ENCODE measurements around the gene RNF149.

RNF149 gene

DNA sequence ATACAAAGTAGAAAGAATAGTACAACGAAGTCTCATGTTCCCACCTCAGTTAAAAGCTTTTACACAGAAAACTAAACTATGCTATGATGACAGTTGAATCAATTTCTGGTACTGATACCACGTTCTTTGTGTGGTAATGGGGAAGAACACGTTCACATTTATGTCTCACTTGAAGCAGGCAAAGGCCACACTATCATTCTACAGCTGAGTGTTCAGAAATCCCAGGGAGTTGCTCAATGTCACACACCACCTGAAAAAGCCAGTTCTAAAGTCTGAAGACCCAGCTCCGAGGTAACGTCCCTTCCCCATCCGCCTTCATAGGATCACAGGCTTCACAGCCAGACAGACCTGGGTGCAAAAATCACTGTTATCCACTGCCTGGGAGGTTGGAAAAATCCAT lies 8.9 kb downstream of the RNF149 start:
- no peak for DNase-seq

DNA sequence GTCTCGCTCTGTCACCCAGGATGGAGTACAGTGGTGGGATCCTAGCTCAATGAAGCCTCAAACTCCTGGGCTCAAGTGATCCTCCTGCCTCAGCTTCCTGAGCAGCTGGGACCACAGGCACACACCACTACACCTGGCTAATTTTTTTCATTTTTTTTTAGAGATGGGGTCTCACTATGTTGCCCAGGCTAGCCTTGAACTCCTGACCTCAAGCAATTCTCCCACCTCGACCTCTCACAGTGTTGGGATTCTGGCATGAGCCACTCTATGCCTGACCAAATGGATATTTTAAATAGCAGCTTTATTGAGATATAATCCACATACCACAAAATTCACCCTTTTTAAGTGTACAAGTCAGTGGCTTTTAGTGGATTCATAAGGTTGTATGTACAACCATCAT lies 11.1 kb downstream of the RNF149 start:
- DNase-seq, result no peak

- DNase-seq, result no peak
These were observed 12.1 kb downstream of the RNF149 start for GRCh38 chr2:101296371-101296770.

GRCh38 chr2:101295895-101296294 lies 12.6 kb downstream of the RNF149 start:
- DNase-seq, result no peak

GRCh38 chr2:101294861-101295260 lies 13.6 kb downstream of the RNF149 start:
- DNase-seq, result no peak

GRCh38 chr2:101293544-101293943 lies 15.0 kb downstream of the RNF149 start:
- no peak for DNase-seq

DNA sequence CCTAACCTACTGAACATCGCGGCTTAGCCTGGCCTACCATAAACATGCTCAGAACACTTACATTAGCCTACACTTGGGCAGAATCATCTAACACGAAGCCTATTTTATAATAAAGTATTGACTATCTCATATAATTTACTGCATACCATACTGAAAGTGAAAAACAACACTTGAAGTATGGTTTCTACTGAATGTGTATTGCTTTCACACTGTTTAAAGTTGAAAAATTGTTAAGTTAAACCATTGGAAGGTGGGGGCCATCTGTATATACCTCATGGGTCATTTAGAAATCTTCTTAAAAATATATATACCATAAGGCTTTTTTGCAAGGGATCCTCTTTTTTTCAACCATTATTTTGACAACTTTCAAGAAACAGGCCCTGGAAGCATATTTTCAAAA lies 16.5 kb downstream of the RNF149 start:
- no peak for DNase-seq

GRCh38 chr2:101290711-101291110 lies 17.8 kb downstream of the RNF149 start:
- no peak for DNase-seq

GRCh38 chr2:101287303-101287702 lies 21.2 kb downstream of the RNF149 start:
- DNase-seq, result no peak

DNA sequence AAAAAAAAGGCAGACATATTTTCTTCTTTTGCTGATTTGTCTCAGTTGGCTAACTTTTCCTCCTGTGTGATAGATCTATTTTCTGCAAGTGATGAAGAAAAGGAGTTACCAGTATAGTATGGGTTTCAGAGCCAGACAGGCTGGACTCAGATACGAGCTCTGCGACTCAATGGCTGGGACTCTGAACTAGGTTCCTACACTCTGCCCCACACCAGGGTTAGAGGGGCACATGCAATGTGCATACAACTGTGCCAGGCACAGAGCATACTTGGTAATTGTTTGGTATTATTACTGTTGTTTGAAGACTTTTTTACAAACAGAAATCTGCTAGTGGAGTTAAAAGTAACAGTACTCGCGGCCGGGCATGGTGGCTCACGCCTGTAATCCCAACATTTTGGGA lies 21.8 kb downstream of the RNF149 start:
- no peak for DNase-seq

DNA sequence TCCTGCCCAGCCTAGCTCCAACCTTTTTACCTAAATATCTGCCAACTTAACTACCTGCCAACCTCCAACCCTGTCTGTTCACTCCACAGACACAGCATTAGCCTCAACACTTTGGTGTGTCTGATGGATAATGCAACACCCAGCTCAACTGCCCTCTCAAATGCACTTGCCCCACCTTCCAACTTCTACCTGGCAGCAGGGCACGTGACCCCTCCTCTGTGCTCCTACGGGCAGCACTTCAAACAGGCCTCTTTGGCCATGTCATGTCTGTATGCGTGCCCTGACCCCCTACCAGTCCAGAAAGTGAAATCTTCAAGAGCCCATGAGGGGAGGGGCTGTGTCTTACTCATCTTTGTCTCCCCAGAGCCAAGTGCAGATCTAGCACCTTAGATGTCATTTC lies 25.5 kb downstream of the RNF149 start:
- DNase-seq, result no peak

DNA sequence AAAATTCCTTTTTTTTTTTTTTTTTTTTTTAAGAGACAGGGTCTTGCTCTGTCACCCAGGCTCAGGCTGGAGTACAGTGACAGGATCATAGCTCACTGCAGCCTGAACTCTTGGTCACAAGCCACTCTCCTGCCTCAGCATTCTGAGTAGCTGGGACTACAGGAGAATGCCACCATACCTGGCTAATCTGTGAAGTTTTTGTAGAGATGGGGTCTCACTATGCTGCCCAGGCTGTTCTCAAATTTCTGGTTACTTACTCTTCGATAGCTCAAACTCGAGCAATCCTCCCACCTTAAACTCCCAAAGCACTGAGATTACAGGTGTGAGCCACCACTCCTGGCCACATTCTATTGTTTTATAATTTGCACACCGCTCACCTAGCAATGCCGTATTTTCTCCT lies 27.0 kb downstream of the RNF149 start:
- DNase-seq, result no peak

- DNase-seq, result no peak
These were observed 29.6 kb downstream of the RNF149 start for GRCh38 chr2:101278925-101279324.

- DNase-seq, result peak in 12 of 56 donors; percentile 3 to 51 (median 10)
These were observed 31.4 kb downstream of the RNF149 start for GRCh38 chr2:101277111-101277510.

DNA sequence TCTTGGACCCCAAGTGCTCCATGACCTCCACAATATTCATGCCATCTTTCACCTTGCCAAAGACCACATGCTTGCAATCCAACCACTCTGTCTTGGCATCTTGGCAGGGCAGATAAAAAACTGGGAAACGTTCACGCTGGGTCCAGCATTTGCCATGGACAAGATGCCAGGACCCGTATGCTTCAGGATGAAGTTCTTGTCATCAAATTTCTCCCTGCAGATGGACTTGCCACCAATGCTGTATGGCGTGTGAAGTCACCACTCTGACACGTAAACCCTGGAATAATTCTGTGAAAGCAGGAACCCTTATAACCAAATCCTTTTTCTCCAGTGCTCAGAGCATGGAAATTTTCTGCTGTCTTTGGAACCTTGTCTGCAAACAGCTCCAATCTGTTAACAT lies 34.4 kb downstream of the RNF149 start:
- no peak for DNase-seq

- DNase-seq, result no peak
These were observed 35.4 kb downstream of the RNF149 start for GRCh38 chr2:101273056-101273455.

GRCh38 chr2:101272045-101272784 lies 36.3 kb downstream of the RNF149 start:
- DNase-seq, result no peak

DNA sequence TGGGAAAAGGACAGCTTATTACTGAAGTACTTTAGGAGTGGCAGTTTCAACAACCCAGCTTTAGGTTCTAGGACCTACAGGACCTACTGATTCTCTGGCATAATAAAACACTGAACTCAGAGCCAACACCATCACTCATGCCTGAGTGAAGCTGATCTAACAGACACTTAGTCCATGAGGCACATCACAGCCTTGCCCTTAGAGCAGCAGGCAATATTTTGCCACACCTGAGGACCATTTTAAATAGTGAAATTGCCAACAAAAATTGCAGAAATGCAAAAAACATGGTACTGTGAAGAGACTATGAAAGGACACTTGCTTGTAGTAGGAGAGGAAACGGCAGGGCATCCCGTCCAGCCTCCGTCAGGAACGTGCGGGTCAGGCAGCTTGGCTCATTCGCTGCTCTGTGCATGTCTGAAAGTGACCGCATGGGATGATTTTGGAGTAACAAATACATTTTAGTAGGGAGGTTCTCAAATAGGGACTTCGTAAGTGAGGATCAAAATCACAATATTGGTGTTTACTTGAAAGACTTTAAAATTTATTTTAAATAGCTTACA lies 37.7 kb downstream of the RNF149 start:
- no peak for DNase-seq

DNA sequence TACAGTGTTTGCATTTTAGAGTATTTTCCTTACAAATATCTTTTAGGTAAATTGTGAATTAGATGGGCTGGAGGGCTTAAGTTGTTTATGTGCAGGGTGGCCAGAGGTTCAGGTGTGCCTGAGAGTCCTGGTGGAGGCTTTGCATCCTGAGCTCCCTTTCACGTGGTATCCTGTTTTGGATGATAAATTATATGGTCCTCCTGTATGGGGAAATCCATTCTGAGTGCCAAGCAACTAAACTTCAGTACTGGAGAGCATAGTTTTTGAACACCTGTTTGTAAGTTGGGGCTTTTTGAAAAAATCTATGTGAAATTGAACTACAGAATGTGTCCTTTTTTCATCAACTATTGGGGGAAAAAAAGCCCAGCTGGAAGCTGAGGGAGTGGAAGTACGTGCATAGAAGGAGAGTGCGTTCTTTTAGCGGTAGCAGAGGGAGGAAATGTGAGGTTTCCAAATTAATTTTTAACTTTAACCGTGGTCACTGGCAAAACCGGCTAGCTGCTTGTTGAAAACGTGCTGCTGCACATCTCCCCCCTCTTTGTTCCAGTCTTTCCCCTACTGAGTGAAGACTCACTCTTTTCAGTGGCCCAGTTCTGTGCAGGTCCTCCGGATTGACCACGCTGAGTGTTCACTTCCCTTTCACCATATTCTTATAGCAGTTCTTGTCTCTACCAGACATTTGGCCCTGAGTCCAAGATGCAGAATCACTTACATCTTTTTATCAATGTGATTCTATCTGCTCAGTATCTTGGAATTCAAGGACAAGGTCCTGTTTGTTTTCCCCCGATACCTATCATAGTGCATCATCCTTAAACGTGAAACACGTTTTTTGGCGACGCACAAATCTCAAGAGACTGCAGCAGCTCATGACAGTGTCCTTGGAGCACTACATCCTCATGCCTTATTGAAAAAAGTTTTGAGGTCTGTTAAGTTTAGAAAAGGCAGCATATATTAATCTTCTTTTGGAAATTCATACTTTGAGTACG lies 40.5 kb downstream of the RNF149 start:
- no peak for DNase-seq

DNA sequence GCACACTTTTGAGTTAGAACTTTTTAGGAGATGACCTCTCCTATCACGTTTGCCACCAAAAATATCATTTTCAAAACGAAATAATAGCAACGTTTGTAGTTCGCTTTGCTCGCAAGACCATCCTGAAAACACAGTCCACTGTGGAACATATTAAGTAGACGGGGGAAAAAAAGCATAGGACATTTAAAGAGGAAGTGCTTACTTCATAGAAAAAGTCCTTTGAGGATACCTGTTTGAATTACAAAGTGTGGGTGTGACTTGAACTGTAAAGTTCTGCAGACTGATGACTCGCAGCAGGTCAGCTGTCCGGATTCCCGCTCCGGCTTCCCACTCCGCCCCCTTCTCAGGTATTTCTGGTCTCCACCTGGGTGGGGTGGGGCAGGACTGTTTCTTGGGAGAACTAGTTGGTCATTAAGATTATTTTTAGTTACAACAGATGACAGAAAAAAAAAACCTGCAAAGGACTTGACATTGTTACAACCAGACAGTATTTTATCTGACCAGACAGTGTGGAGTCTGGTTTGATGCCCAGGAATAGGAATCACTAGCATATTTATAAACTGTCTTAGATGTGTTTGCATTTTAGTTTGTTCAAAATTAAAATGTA lies 42.5 kb downstream of the RNF149 start:
- no peak for DNase-seq

DNA sequence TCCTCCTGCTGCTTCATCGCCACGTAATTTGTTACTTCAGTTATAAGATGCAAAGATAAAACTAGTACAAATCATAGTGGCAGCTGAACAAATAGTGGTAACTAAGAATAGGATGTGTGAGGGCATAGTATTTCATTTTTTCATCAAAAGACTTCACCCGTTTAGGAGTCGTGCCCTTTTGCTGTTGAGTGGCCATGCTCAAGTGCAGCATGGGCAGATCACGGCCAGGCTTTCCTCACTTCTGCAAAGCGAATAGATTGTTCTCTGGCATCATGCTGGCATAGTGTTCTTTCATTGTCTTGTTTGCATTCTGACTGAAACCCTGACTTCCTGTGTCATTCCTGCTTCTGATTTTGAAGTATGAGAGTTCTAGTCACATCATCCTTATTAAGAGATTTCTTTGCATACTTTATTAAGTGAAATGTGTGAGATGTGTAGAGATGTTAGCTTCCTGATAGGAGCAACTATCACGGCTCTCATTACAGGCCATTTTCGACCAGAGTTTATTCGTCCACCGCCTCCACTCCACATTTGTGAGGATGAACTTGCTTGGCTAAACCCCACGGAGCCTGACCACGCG lies 44.1 kb downstream of the RNF149 start:
- DNase-seq, result no peak

All from amygdala (tissue), 56 donors.